Neutrophil (primary cell): ENCODE measurements around the gene FGR.
A peak's percentile ranks its signal among the peaks of the same experiment; 100 is the strongest.

ENCODE experiments used
- H3K27ac ChIP-seq: fragments of 200-600 bp; sonication (generic); 2 replicates; pipeline ENCODE4 v1.5.1; 2016; ENCODE audit warnings: mild to moderate bottlenecking, moderate library complexity
- H3K27me3 ChIP-seq: fragments of 200-600 bp; sonication (generic); 2 replicates; pipeline ENCODE4 v1.6.0; 2016; ENCODE audit warnings: mild to moderate bottlenecking
- H3K36me3 ChIP-seq: fragments of 200-600 bp; sonication (generic); 2 replicates; pipeline ENCODE4 v1.5.1; 2017
- H3K4me1 ChIP-seq, 2 experiments: fragments of 200-600 bp in 1 of 2; sonication (generic) in 1 of 2; 1 replicate in 1 of 2; 2 replicates in 1 of 2; pipeline versions ENCODE4 v1.5.1 to v1.6.1; 2013 to 2016; ENCODE audit warnings: low read depth in 1 of 2, low read length in 1 of 2, mild to moderate bottlenecking in 1 of 2, moderate library complexity in 1 of 2; ENCODE audit not compliant: control insufficient read depth in 1 of 2, insufficient read depth in 1 of 2
- H3K4me3 ChIP-seq, 2 experiments: fragments of 200-600 bp in 1 of 2; sonication (generic) in 1 of 2; 1 replicate in 1 of 2; 2 replicates in 1 of 2; pipeline ENCODE4 v1.5.1; 2013 to 2016; ENCODE audit warnings: low read depth in 1 of 2, low read length in 1 of 2, mild to moderate bottlenecking in 1 of 2, moderate library complexity in 1 of 2
- H3K9me3 ChIP-seq: fragments of 200-600 bp; sonication (generic); 2 replicates; pipeline ENCODE4 v1.5.1; 2016
- CTCF ChIP-seq: fragments of 200-600 bp; sonication (generic); IDR thresholded peaks from 2 replicates; pipeline ENCODE4 v1.5.1; 2016; ENCODE audit warnings: antibody characterized with exemption

The FGR gene

GRCh38 chr1:27614043-27614624 is 20.9 kb downstream of the FGR start:
- peaks cover 18% of the 10 kb centered on the region for H3K9me3 ChIP-seq
- no peaks in the 10 kb centered on the region for H3K27me3 ChIP-seq
- peaks cover 46 to 49% of the 10 kb centered on the region in 2 experiments for H3K4me1 ChIP-seq
- H3K36me3 ChIP-seq, result peaks cover 89% of the 10 kb centered on the region
- H3K4me3 ChIP-seq, result no peak overlapping the region
- H3K27ac ChIP-seq, result peak overlapping the region; percentile 99
- no peak for TF ChIP-seq CTCF

GRCh38 chr1:27612718-27613117 is 22.3 kb downstream of the FGR start:
- no peak for TF ChIP-seq CTCF
- Histone ChIP-seq H3K36me3 (peaks cover 75% of the 10 kb centered on the region), H3K9me3 (peaks cover 18% of the 10 kb centered on the region), H3K4me1 (peaks cover 41 to 46% of the 10 kb centered on the region in 2 experiments), H3K27me3 (no peaks in the 10 kb centered on the region), H3K4me3 (no peak overlapping the region), H3K27ac (peak overlapping the region; percentile 64)

- no peaks in the 10 kb centered on the region for H3K27me3 ChIP-seq
- peaks cover 32 to 34% of the 10 kb centered on the region in 2 experiments for H3K4me1 ChIP-seq
- no peak for TF ChIP-seq CTCF
- peak overlapping the region; percentile 64 for H3K27ac ChIP-seq
- peaks cover 18% of the 10 kb centered on the region for H3K9me3 ChIP-seq
- H3K4me3 ChIP-seq, result no peak overlapping the region
- H3K36me3 ChIP-seq, result peaks cover 62% of the 10 kb centered on the region
Observed at GRCh38 chr1:27611450-27611849, 23.5 kb downstream of the FGR start.

- peaks cover 17% of the 10 kb centered on the region for H3K9me3 ChIP-seq
- peaks cover 45% of the 10 kb centered on the region for H3K36me3 ChIP-seq
- TF ChIP-seq CTCF, result no peak
- no peak overlapping the region for H3K4me3 ChIP-seq
- peak overlapping the region; percentile 64 for H3K27ac ChIP-seq
- peaks cover 23 to 31% of the 10 kb centered on the region in 2 experiments for H3K4me1 ChIP-seq
- H3K27me3 ChIP-seq, result peaks cover 4% of the 10 kb centered on the region
Observed at GRCh38 chr1:27609618-27610240, 25.3 kb downstream of the FGR start.

GRCh38 chr1:27609210-27609555 is 25.8 kb downstream of the FGR start:
- Histone ChIP-seq H3K27me3 (peaks cover 8% of the 10 kb centered on the region), H3K9me3 (peaks cover 12% of the 10 kb centered on the region), H3K4me3 (no peak overlapping the region), H3K36me3 (peaks cover 39% of the 10 kb centered on the region), H3K27ac (peak overlapping the region; percentile 64), H3K4me1 (peaks cover 27 to 37% of the 10 kb centered on the region in 2 experiments)
- TF ChIP-seq CTCF, result no peak
